K562 (cell line): ENCODE data around the gene TRMT2A. TPM values are rescaled to one million over a fixed set of nuclear protein-coding genes. Genes with fewer than 3 reads are reported as not detected.

ENCODE experiments used
- E2F4 ChIP-seq: sonication (generic); formaldehyde crosslinking; IDR thresholded peaks from 2 replicates; pipeline ENCODE4 v1.8.0; 2022; ENCODE audit warnings: mild to moderate bottlenecking, low read depth, missing genetic modification reagents
- HDGF ChIP-seq: fragments of 450-650 bp; IDR thresholded peaks from 2 replicates; pipeline ENCODE4 v1.6.1; 2016
- HNRNPLL ChIP-seq: fragments of 200-400 bp; formaldehyde crosslinking; IDR thresholded peaks from 2 replicates; pipeline ENCODE4 v1.6.1; 2017; ENCODE audit warnings: low read length, low read depth, mild to moderate bottlenecking; ENCODE audit not compliant: poor library complexity, severe bottlenecking
- MLX ChIP-seq, 2 experiments: fragments of 450-650 bp in 1 of 2; sonication (generic) in 1 of 2; formaldehyde crosslinking; conservative IDR thresholded peaks; 2 replicates each; pipeline versions ENCODE4 v1.4.0 to v1.8.1; 2020 to 2022; ENCODE audit warnings: mild to moderate bottlenecking in 1 of 2, missing genetic modification reagents in 1 of 2
- MYC ChIP-seq, 2 experiments: fragments of 250-450 bp in 1 of 2; sonication (Bioruptor Pico) in 1 of 2; IDR thresholded peaks; 2 replicates each; pipeline versions ENCODE4 v1.5.1 to v1.6.1; 2012 to 2021; ENCODE audit warnings: low read depth in 2 of 2, borderline replicate concordance in 1 of 2, improper control_type of control experiment in 1 of 2, low read length in 1 of 2, mild to moderate bottlenecking in 1 of 2, moderate library complexity in 1 of 2
- PML ChIP-seq: IDR thresholded peaks from 2 replicates; pipeline ENCODE4 v1.6.1; 2012; ENCODE audit warnings: low read length, inconsistent platforms
- POLR2B ChIP-seq: fragments of 450-650 bp; IDR thresholded peaks from 2 replicates; pipeline ENCODE4 v1.6.1; 2018; ENCODE audit warnings: low read depth; ENCODE audit not compliant: partially characterized antibody
- SUPT5H ChIP-seq: fragments of 450-650 bp; IDR thresholded peaks from 2 replicates; pipeline ENCODE4 v1.6.1; 2016
- ZNF707 ChIP-seq: fragments of 250-450 bp; sonication (Bioruptor Pico); conservative IDR thresholded peaks from 2 replicates; pipeline ENCODE4 v1.8.0; 2022; ENCODE audit warnings: inconsistent platforms, mild to moderate bottlenecking, moderate library complexity
- polyA plus RNA-seq, 8 experiments: library from polyadenylated mRNA; depleted of rRNA in 4 of 8; stranded (reverse) in 5 of 8; unstranded in 3 of 8; fragments of >200 nt; fragmentation: Nextera tagmentation in 2 of 8; fragmentation: Illumina TruSeq in 1 of 8; extraction: Ambion mirVana in 2 of 8; extraction: Trizol in 1 of 8; gene quantifications; 2 replicates each; pipeline versions ENCODE4 v1.2.1 to v1.2.3, GENCODE V29; 2011 to 2014; ENCODE audit warnings: inconsistent platforms in 1 of 8, missing spikeins in 1 of 8
- total RNA-seq, 7 experiments: library from RNA; depleted of rRNA in 6 of 7; stranded (reverse); fragments of >200 nt in 6 of 7; fragmentation: Illumina TruSeq in 2 of 7; extraction: Trizol in 2 of 7; gene quantifications; 2 replicates each; pipeline versions ENCODE4 v1.2.1 to v1.2.3, GENCODE V29; 2011 to 2021; ENCODE audit warnings: low replicate concordance in 1 of 7

TRMT2A gene
- total and polyA plus RNA-seq, 9 of the 15 experiments (the other 6 are each of a cell fraction or from before 2014, with no cell fraction given), result 1.6 to 265 (median 140) TPM

GRCh38 chr22:20126284-20127029 is 9.4 kb upstream of the TRMT2A start (continued):
- TF ChIP-seq E2F4 (CRISPR knock-in tag) (no peak), MLX (CRISPR knock-in tag; conservative IDR thresholded peaks at IDR 0.05) (0 out of 4 replicates have a peak, but pooled peaks of 1 of the 2 experiments have one; percentile 55), ZNF707 (0 out of 2 replicates have a peak, but pooled peaks have one; percentile 22), HDGF (0 out of 2 replicates have a peak, but pooled peaks have one; percentile 10), HNRNPLL (no peak), POLR2B (peak; percentile 18), MYC (IDR thresholded peaks at IDR 0.05; ENCODE audit: low read depth, low read length) (no peak), MYC (CRISPR knock-in tag; IDR thresholded peaks at IDR 0.05; ENCODE audit: borderline replicate concordance, low read depth) (no peak), PML (peak; percentile 32; the same call in 1 of the 2 replicates), SUPT5H (peak; percentile 50)
